NCI-H1436 treated with DMSO at 0.1 percent for 48 hours (cell line): ENCODE measurements around the gene LMAN1L.

Experiments
- DNase-seq: peaks from one replicate; lab custom pipeline; 2025; lab: John Stamatoyannopoulos, UW

Gene LMAN1L

DNA sequence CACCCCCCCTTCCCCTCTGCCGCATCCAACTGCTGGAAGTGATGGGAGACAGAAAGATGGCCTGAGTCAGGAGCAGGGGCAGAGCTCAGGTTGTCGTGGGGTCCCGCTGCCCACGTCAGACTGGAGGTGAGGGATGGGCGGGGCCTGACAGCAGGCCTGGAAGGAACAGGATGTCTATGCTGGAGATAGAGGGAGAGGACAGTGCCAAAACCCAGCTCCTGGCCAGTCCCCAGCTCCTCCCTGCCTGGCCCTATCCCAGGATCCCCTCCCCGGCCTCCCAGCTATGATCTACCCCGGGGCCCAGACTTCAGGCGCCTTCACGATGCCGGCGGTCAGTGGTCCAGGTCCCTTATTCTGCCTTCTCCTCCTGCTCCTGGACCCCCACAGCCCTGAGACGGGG lies at the start of gene LMAN1L:
LMAN1L (plus strand) TSS at position 303 of the 400 bp plus-strand sequence; CDS start at position 323, 20 bp downstream.
- DNase-seq: no peak

DNA sequence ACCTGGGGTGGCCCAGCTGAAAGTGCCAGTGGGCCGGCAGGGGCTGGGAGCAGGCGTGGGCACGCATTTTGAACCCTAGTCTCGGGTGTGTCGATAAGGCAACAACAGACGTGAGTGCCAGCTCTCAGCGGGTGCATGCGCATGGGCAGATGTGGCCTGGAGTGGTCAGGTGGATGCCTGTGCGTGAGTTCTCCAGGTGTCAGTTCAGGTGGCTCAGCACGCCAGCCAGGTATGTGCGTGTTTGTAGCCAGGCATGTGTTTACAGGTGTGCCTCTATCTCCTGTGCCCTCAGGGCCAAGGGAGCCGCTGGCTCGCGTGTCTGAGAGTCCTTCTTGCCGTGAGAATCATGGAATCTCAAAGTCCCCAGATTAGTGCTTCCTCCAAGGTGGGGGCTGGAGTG lies 49.2 kb upstream of the LMAN1L start:
- no peak for DNase-seq

DNA sequence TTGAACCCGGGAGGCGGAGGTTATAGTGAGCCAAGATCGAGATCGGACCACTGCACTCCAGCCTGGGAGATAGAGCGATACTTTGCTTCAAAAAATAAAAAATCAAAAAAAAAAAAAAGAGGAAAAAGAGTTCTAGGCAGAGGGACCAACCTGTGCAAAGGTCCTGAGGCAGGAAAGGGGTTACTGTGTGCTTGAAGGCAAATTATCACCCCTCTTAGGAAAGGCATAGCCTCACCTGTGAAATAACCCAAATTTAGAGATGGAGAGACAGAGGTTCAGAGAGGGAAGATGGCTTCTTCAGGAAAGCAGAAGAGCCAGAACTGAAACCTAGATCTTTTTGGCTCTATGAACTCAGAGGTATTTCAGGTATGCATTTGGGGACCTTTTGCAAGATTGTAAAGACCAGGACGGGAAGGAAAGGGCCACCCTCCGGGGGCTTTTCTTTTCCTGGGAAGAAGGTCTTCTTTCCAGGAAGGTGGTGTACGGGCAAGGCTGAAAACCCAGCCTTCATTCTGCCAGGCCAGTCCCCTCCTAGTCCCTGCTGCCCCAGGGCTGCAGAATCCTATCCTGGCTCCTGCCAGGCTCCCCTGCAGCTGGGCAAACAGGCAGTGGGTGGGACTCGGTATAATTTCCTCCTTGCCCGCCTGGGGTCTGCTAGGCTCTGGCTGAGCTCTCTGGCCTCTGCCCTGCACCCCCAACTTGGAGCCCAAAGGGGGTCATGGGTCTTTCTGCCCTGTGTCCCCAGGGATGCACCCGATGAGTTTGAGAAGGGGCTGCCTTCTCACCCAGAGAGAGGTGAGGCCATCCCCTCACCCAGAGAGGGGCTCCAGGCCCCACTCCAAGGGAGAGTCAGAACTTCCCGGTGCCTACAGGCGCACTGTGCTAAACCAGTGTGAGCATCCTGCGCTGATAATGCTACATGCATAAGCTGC lies 45.2 kb upstream of the LMAN1L start:
- DNase-seq: no peak

- no peak for DNase-seq
Observed at GRCh38 chr15:74768099-74768770, 44.4 kb upstream of the LMAN1L start.

DNA sequence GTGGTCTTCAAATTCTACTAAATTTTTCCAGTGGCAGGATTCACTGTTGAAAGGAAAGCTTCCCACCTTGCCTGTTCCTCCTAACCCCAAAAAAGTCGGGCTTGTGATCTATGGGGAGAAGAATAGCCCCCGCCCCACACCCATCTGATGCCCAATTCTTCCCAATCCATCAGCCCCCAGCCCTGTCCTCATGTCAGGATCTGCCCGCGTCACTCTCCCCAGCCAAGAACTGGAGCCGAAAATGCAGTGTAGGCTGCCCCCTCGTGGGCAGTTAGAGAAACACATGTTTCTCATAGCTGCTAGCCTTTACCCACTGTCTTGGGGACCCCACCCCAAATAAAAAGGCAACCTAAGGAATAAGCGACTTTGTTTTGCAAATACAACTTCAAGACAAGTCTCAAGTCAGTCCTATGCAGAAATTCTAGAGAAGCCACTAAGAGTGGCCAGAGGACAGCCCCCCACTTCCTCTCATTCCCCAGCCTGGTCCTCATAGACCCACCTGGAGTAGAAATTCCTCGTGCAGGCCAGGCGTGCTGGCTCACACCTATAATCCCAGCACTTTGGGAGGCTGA lies 43.8 kb upstream of the LMAN1L start:
- no peak for DNase-seq

DNA sequence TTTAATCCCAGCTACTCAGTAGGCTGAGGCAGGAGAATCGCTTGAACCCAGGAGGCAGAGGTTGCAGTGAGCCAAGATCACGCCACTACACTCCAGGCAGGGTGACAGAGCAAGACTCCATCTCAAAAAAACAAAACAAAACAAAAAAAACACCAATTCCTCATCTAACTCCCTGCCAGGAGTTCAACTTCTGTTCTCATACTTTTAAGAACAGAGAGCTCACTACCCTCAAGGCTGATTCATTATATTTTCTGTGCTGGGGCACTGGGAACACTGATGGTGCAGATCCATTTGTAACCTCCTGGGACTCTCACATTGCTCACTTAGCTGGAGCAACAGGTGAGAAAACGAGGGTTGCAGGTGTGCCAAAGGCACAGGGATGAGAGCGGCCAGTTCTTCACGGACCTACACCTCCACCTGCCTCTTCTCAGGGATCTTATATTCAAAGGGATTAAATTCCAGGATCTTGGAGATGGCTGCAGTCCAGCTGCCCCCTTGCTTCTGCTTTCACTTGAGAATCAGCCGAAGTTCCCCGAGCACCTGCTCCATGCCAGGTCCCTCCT lies 43.1 kb upstream of the LMAN1L start:
- no peak for DNase-seq

- DNase-seq: no peak
Observed at GRCh38 chr15:74770211-74770903, 42.3 kb upstream of the LMAN1L start.

- no peak for DNase-seq
Observed at GRCh38 chr15:74773329-74773728, 39.3 kb upstream of the LMAN1L start.

- no peak for DNase-seq
Observed at GRCh38 chr15:74773731-74774252, 38.8 kb upstream of the LMAN1L start.

- DNase-seq: no peak
Observed at GRCh38 chr15:74775132-74775562, 37.5 kb upstream of the LMAN1L start.

- no peak for DNase-seq
Observed at GRCh38 chr15:74775894-74776293, 36.7 kb upstream of the LMAN1L start.

- DNase-seq: no peak
Observed at GRCh38 chr15:74776821-74777768, 35.5 kb upstream of the LMAN1L start.

GRCh38 chr15:74777769-74778598 lies 34.7 kb upstream of the LMAN1L start:
- DNase-seq: no peak

GRCh38 chr15:74778599-74778970 lies 34.0 kb upstream of the LMAN1L start:
- DNase-seq: no peak

DNA sequence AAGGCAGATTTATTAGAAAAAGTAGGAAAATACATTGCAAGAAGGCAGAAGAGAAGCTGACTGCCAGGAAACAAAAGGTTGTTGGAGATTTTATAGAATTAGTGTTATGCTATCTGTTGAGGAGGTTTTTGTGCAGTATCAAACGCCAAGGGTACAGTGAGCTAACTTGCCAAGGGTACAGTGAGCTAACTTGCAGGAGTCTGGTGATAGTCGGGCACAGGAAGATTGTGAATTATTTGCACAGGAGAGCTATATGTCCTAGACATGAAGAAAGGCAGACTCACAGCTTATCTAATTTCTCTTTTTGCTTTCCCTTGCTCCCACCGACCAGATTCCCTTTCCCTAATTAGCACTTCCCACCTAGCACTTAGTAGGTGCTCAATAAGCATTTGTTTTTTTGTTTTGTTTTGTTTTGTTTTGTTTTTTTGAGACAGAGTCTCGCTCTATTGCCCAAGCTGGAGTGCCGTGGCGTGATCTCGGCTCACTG lies 33.4 kb upstream of the LMAN1L start:
- DNase-seq: no peak

GRCh38 chr15:74780523-74781430 lies 31.9 kb upstream of the LMAN1L start:
- DNase-seq: no peak

DNA sequence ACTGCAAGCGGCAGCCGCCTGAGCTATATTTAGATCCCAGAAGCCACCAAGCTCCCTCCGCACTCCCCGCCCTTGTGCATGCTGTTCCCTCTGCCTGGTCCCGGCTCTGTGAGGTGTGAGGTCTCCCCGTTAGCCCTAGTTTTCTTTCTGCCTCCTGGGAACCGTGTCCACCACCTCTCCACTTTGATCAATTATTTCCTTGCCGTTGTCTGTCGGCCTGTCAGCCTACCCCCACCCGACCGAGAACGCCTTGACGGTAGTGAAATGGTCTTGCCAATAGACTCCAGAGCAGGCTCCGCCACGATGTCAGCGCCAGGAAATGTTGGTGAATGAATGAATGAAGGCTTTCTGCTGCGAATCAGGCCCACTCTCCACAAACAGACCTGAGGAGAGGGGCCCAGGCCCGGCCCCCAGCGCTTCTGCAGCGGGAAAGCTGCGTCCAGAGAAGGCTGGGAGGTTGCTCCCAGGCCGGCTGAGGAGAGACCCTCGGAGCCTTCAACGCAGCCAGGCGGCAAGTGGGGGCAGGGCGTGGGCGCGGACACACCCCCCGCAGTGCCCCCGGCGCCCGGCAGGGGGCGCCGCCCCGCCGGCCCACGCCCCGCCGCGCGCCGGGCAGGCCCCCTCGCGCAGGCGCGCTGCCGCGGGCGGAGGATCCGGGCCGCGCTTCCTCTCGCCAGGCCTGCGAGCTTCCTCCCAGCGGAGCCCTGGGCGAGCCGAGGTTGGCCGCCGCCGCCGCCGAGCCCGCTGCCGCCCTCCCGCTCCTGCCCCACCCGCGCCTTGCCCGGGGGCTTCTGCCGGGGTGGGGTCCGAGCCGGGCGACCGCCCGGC lies 31.0 kb upstream of the LMAN1L start, which contains the start of gene CSK:
CSK (plus strand) TSS at position 650 of the 828 bp plus-strand sequence. CDS start 16,218 bp downstream, outside the sequence.
- no peak for DNase-seq
